PC-3 (cell line): Measurements from ENCODE around the gene CMBL.
"Not testable (repeated sequence)": the region's sequence is repeated elsewhere in the genome, so short reads cannot be mapped to it uniquely, and the experiment has no call there.

Experiments
- EZH2phosphoT487 ChIP-seq: fragments of 300-600 bp; sonication (generic); IDR thresholded peaks from 2 replicates; pipeline ENCODE4 v1.6.1; 2018; ENCODE audit warnings: mild to moderate bottlenecking, antibody characterized with exemption, low read length, borderline replicate concordance
- TF ChIP-seq, protein P1 (sequence below): fragments of 300-600 bp; sonication (generic); conservative IDR thresholded peaks from 2 replicates; pipeline ENCODE4 v1.5.1; 2017; ENCODE audit warnings: antibody characterized with exemption, low read depth, mild to moderate bottlenecking, low read length

GRCh38 chr5:10344461-10345106, 36.9 kb upstream of the CMBL start:
- TF ChIP-seq, protein P1, sequence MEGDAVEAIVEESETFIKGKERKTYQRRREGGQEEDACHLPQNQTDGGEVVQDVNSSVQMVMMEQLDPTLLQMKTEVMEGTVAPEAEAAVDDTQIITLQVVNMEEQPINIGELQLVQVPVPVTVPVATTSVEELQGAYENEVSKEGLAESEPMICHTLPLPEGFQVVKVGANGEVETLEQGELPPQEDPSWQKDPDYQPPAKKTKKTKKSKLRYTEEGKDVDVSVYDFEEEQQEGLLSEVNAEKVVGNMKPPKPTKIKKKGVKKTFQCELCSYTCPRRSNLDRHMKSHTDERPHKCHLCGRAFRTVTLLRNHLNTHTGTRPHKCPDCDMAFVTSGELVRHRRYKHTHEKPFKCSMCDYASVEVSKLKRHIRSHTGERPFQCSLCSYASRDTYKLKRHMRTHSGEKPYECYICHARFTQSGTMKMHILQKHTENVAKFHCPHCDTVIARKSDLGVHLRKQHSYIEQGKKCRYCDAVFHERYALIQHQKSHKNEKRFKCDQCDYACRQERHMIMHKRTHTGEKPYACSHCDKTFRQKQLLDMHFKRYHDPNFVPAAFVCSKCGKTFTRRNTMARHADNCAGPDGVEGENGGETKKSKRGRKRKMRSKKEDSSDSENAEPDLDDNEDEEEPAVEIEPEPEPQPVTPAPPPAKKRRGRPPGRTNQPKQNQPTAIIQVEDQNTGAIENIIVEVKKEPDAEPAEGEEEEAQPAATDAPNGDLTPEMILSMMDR, result not testable (repeated sequence)
- TF ChIP-seq EZH2phosphoT487, result not testable (repeated sequence)
